Measurements from ENCODE around the gene AGMO.
A peak's percentile ranks its signal among the peaks of the same experiment; 100 is the strongest.

Gene AGMO

GRCh38 chr7:15389073-15389472 lies 172.7 kb downstream of the AGMO start:
- no peak for DNase-seq

GRCh38 chr7:15378494-15379145 lies 183.2 kb downstream of the AGMO start:
- no peak for DNase-seq

- DNase-seq = no peak
These were observed 185.2 kb downstream of the AGMO start for GRCh38 chr7:15376600-15376999.

- no peak for DNase-seq
These were observed 191.4 kb downstream of the AGMO start for GRCh38 chr7:15370441-15370840.

- no peak for DNase-seq
These were observed 193.2 kb downstream of the AGMO start for GRCh38 chr7:15368653-15369052.

- no peak for DNase-seq
These were observed 193.9 kb downstream of the AGMO start for GRCh38 chr7:15367897-15368296.

GRCh38 chr7:15358112-15358511 lies 203.7 kb downstream of the AGMO start:
- no peak for DNase-seq

GRCh38 chr7:15352421-15353206 lies 209.2 kb downstream of the AGMO start:
- DNase-seq = no peak

GRCh38 chr7:15345216-15345615 lies 216.6 kb downstream of the AGMO start:
- DNase-seq = no peak

- no peak for DNase-seq
These were observed 220.0 kb downstream of the AGMO start for GRCh38 chr7:15341817-15342216.

- DNase-seq = no peak
These were observed 225.7 kb downstream of the AGMO start for GRCh38 chr7:15336146-15336545.

GRCh38 chr7:15335390-15335789 lies 226.4 kb downstream of the AGMO start:
- no peak for DNase-seq

GRCh38 chr7:15334536-15335263 lies 227.1 kb downstream of the AGMO start:
- DNase-seq = peak; percentile 43

GRCh38 chr7:15332956-15333355 lies 228.9 kb downstream of the AGMO start:
- peak; percentile 39 for DNase-seq

GRCh38 chr7:15330943-15331342 lies 230.9 kb downstream of the AGMO start:
- no peak for DNase-seq

GRCh38 chr7:15327001-15327400 lies 234.8 kb downstream of the AGMO start:
- DNase-seq = no peak

- DNase-seq = peak; percentile 29
These were observed 235.7 kb downstream of the AGMO start for GRCh38 chr7:15326044-15326644.

GRCh38 chr7:15323550-15323949 lies 238.3 kb downstream of the AGMO start:
- DNase-seq = no peak

- DNase-seq = no peak
These were observed 244.6 kb downstream of the AGMO start for GRCh38 chr7:15317215-15317614.

GRCh38 chr7:15315678-15316077 lies 246.1 kb downstream of the AGMO start:
- no peak for DNase-seq

- DNase-seq = no peak
These were observed 246.9 kb downstream of the AGMO start for GRCh38 chr7:15314922-15315321.

GRCh38 chr7:15313361-15313760 lies 248.5 kb downstream of the AGMO start:
- no peak for DNase-seq

- no peak for DNase-seq
These were observed 251.9 kb downstream of the AGMO start for GRCh38 chr7:15309872-15310271.

GRCh38 chr7:15308821-15309220 lies 253.0 kb downstream of the AGMO start:
- no peak for DNase-seq

Measured in NCI-H1436 (cell line).